NT2/D1 (cell line): ENCODE results near the gene KLK4.
"Not testable (repeated sequence)": the region's sequence is repeated elsewhere in the genome, so short reads cannot be mapped to it uniquely, and the experiment has no call there.

Source experiments
- DNase-seq: peaks from one replicate; pipeline ENCODE4 v3.0.0-alpha.2; 2011; ENCODE audit warnings: low read depth, low spot score
- H3K27me3 ChIP-seq: 2 replicates; pipeline ENCODE4 v1.6.0; 2011; ENCODE audit warnings: mild to moderate bottlenecking; ENCODE audit not compliant: insufficient read length, insufficient read depth
- H3K36me3 ChIP-seq: 2 replicates; pipeline ENCODE4 v1.6.1; 2011; ENCODE audit warnings: mild to moderate bottlenecking, low read length, mixed read lengths; ENCODE audit not compliant: insufficient read depth, insufficient read length
- H3K4me1 ChIP-seq: 2 replicates; pipeline ENCODE4 v1.5.1; 2011; ENCODE audit not compliant: insufficient read depth, insufficient read length
- H3K4me3 ChIP-seq: 2 replicates; pipeline ENCODE4 v1.5.1; 2011; ENCODE audit warnings: low read depth; ENCODE audit not compliant: insufficient read length
- H3K9ac ChIP-seq: 2 replicates; pipeline ENCODE4 v1.6.0; 2011; ENCODE audit warnings: low read depth; ENCODE audit not compliant: insufficient read length
- H3K9me3 ChIP-seq: 2 replicates; pipeline ENCODE4 v1.5.1; 2011; ENCODE audit warnings: mild to moderate bottlenecking, low read length; ENCODE audit not compliant: insufficient read depth
- SUZ12 ChIP-seq: IDR thresholded peaks from 2 replicates; pipeline ENCODE4 v1.6.1; 2011; ENCODE audit not compliant: insufficient read length, insufficient read depth; ENCODE audit errors: extremely low read depth
- YY1 ChIP-seq: IDR thresholded peaks from 2 replicates; pipeline ENCODE4 v1.6.1; 2011; ENCODE audit not compliant: insufficient read length, insufficient read depth
- ZNF274 ChIP-seq: IDR thresholded peaks from 2 replicates; pipeline ENCODE4 v1.6.1; 2011; ENCODE audit warnings: mild to moderate bottlenecking, low read depth, low read length

KLK4 gene

GRCh38 chr19:50899569-50899968 lies 11.6 kb downstream of the KLK4 start:
- H3K4me1 ChIP-seq: no peaks in the 10 kb centered on the region
- H3K27me3 ChIP-seq: no peaks in the 10 kb centered on the region
- TF ChIP-seq ZNF274 (no peak), SUZ12 (no peak), YY1 (no peak)
- H3K9ac ChIP-seq: no peak overlapping the region
- H3K4me3 ChIP-seq: no peak overlapping the region
- no peaks in the 10 kb centered on the region for H3K36me3 ChIP-seq
- no peak for DNase-seq
- H3K9me3 ChIP-seq: peaks cover 10% of the 10 kb centered on the region; the same call in 1 of the 2 replicates

GRCh38 chr19:50898018-50898417 lies 13.2 kb downstream of the KLK4 start:
- H3K27me3 ChIP-seq: no peaks in the 10 kb centered on the region
- TF ChIP-seq YY1 (no peak), SUZ12 (no peak), ZNF274 (no peak)
- H3K36me3 ChIP-seq: no peaks in the 10 kb centered on the region
- no peak overlapping the region for H3K4me3 ChIP-seq
- no peak overlapping the region for H3K9ac ChIP-seq
- DNase-seq: no peak
- H3K9me3 ChIP-seq: peaks cover 20% of the 10 kb centered on the region; the same call in 1 of the 2 replicates
- H3K4me1 ChIP-seq: no peaks in the 10 kb centered on the region

- H3K4me3 ChIP-seq: no peak overlapping the region
- DNase-seq: no peak
- no peaks in the 10 kb centered on the region for H3K27me3 ChIP-seq
- no peak overlapping the region for H3K9ac ChIP-seq
- TF ChIP-seq YY1: no peak
- peaks cover 23% of the 10 kb centered on the region; the same call in 1 of the 2 replicates for H3K9me3 ChIP-seq
- H3K36me3 ChIP-seq: no peaks in the 10 kb centered on the region
- H3K4me1 ChIP-seq: no peaks in the 10 kb centered on the region
Observed at GRCh38 chr19:50897612-50898011, 13.6 kb downstream of the KLK4 start.

- H3K36me3 ChIP-seq: no peaks in the 10 kb centered on the region
- no peaks in the 10 kb centered on the region for H3K4me1 ChIP-seq
- TF ChIP-seq YY1: no peak
- no peak for TF ChIP-seq SUZ12
- no peak for TF ChIP-seq ZNF274
- DNase-seq: no peak
- H3K9me3 ChIP-seq: peaks cover 23% of the 10 kb centered on the region; the same call in 1 of the 2 replicates
- H3K4me3 ChIP-seq: no peak overlapping the region
- no peaks in the 10 kb centered on the region for H3K27me3 ChIP-seq
- H3K9ac ChIP-seq: no peak overlapping the region
Observed at GRCh38 chr19:50897191-50897607, 14.0 kb downstream of the KLK4 start.

DNA sequence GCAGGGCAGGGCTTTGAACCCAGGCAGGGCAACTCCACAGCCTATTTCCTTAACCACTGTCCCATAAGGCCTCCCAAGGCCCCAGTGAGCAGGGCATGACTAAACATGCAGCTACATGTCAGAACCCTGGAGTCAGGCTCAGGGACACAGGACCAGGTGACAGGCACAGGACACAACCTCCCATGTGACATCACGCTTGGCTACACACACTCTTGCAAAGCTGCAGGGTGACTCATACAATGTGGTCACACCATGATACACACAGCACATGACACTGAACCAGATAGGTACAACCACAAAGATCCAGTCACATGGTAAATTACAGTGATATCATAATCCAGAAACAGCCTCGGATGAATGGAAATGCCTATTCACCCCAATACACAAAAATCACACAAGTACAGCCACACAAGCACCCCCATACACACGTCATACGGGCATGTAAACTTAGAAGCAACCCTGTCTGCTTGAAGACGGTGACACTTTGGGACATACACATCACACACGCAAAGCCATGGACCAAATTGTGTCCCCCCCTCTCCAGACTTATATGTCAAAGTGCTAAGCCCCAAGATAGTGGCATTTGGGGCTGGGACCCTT lies 14.5 kb downstream of the KLK4 start:
- no peak overlapping the region for H3K9ac ChIP-seq
- no peak for TF ChIP-seq SUZ12
- no peak for TF ChIP-seq ZNF274
- TF ChIP-seq YY1: no peak
- no peak for DNase-seq

DNA sequence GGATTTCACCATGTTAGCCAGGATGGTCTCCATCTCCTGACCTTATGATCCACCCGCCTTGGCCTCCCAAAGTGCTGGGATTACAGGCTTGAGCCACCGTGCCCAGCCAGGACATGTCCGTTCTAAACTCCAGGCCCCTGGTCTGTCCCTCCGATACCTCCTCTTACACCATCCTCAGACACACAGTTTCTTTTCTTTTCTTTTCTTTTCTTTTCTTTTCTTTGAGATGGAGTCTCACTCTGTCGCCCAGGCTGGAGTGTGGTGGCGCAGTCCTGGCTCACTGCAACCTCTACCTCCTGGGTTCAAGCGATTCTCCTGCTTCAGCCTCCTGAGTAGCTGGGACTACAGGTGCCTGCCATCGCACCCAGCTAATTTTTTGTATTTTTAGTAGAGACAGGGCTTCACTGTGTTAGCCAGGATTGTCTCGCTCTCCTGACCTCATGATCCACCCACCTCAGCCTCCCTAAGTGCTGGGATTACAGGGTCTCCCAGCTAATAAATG lies 15.1 kb downstream of the KLK4 start:
- H3K9ac ChIP-seq: not testable (repeated sequence)

More for the DNA sequence above, 14.5 kb downstream of the KLK4 start:
- H3K4me1 ChIP-seq: no peaks in the 10 kb centered on the region
- H3K27me3 ChIP-seq: no peaks in the 10 kb centered on the region
- H3K36me3 ChIP-seq: no peaks in the 10 kb centered on the region
- H3K9me3 ChIP-seq: peaks cover 23% of the 10 kb centered on the region; the same call in 1 of the 2 replicates
- H3K4me3 ChIP-seq: no peak overlapping the region

GRCh38 chr19:50894478-50895356 lies 16.5 kb downstream of the KLK4 start:
- Histone ChIP-seq H3K9ac (no peak overlapping the region), H3K4me1 (no peaks in the 10 kb centered on the region), H3K4me3 (no peak overlapping the region), H3K27me3 (no peaks in the 10 kb centered on the region), H3K36me3 (no peaks in the 10 kb centered on the region), H3K9me3 (peaks cover 23% of the 10 kb centered on the region; the same call in 1 of the 2 replicates)
- no peak for TF ChIP-seq YY1
- TF ChIP-seq SUZ12: no peak
- no peak for TF ChIP-seq ZNF274
- no peak for DNase-seq

More for the DNA sequence above, 15.1 kb downstream of the KLK4 start:
- not testable (repeated sequence) for DNase-seq, H3K27me3 ChIP-seq, H3K36me3 ChIP-seq, H3K4me3 ChIP-seq, H3K4me1 ChIP-seq
- peaks cover 23% of the 10 kb centered on the region; the same call in 1 of the 2 replicates for H3K9me3 ChIP-seq
